ENCODE results near the gene KIFC1.
"Not testable (repeated sequence)": the region's sequence is repeated elsewhere in the genome, so short reads cannot be mapped to it uniquely, and the experiment has no call there.

Gene KIFC1

GRCh38 chr6:33391278-33391921 lies at the start of gene KIFC1:
Gene KIFC1, plus strand, starts transcription at chr6:33391823. Its CDS starts 163 bp downstream, at chr6:33391986.
- peak; percentile 99 to 100 for DNase-seq

GRCh38 chr6:33343606-33343952 lies 48.0 kb upstream of the KIFC1 start:
- not testable (repeated sequence) for DNase-seq

GRCh38 chr6:33343953-33344611 lies 47.5 kb upstream of the KIFC1 start:
- peak; percentile 84 to 86 for DNase-seq

- DNase-seq, result peak; percentile 79 to 88
Observed at GRCh38 chr6:33344701-33345697, 46.6 kb upstream of the KIFC1 start.

- DNase-seq, result not testable (repeated sequence)
Observed at GRCh38 chr6:33346972-33347371, 44.7 kb upstream of the KIFC1 start.

GRCh38 chr6:33347816-33348215 lies 43.8 kb upstream of the KIFC1 start:
- DNase-seq, result no peak

- DNase-seq, result not testable (repeated sequence)
Observed at GRCh38 chr6:33355860-33356259, 35.8 kb upstream of the KIFC1 start.

- DNase-seq, result no peak
Observed at GRCh38 chr6:33356295-33356694, 35.3 kb upstream of the KIFC1 start.

- DNase-seq, result not testable (repeated sequence)
Observed at GRCh38 chr6:33357160-33357871, 34.3 kb upstream of the KIFC1 start.

- no peak for DNase-seq
Observed at GRCh38 chr6:33359331-33359730, 32.3 kb upstream of the KIFC1 start.

GRCh38 chr6:33363486-33363885 lies 28.1 kb upstream of the KIFC1 start:
- not testable (repeated sequence) for DNase-seq

GRCh38 chr6:33364475-33365205 lies 27.0 kb upstream of the KIFC1 start:
- DNase-seq, result not testable (repeated sequence)

- not testable (repeated sequence) for DNase-seq
Observed at GRCh38 chr6:33365206-33365971, 26.2 kb upstream of the KIFC1 start.

- DNase-seq, result no peak
Observed at GRCh38 chr6:33367009-33367714, 24.5 kb upstream of the KIFC1 start.

GRCh38 chr6:33367715-33368025 lies 24.0 kb upstream of the KIFC1 start:
- not testable (repeated sequence) for DNase-seq

- not testable (repeated sequence) for DNase-seq
Observed at GRCh38 chr6:33371901-33372300, 19.7 kb upstream of the KIFC1 start.

GRCh38 chr6:33372526-33373123 lies 19.0 kb upstream of the KIFC1 start:
- DNase-seq, result no peak

- no peak for DNase-seq
Observed at GRCh38 chr6:33373960-33374910, 17.4 kb upstream of the KIFC1 start.

- no peak for DNase-seq
Observed at GRCh38 chr6:33375143-33375671, 16.4 kb upstream of the KIFC1 start.
